Neural cell (in vitro differentiated cells): ENCODE measurements around the gene MAGI1. TPM values are rescaled to one million over a fixed set of nuclear protein-coding genes. Genes with fewer than 3 reads are reported as not detected.

Experiments used
- H2AFZ ChIP-seq: fragments of 200-600, 300-800 bp; sonication (generic), shearing (Covaris generic); 2 replicates; pipeline ENCODE4 v1.6.0; 2014; ENCODE audit warnings: low read depth, mild to moderate bottlenecking, antibody characterized with exemption, low read length, moderate library complexity
- H3F3A ChIP-seq: fragments of 200-600 bp; shearing (Covaris generic); 2 replicates; pipeline ENCODE4 v1.6.1; 2016; ENCODE audit warnings: mild to moderate bottlenecking, moderate library complexity, mixed read lengths, antibody characterized with exemption, low read length; ENCODE audit not compliant: insufficient read depth, poor library complexity, severe bottlenecking
- H3K27ac ChIP-seq: fragments of 200-600, 300-800 bp; sonication (generic), shearing (Covaris generic); 2 replicates; pipeline ENCODE4 v1.5.1; 2014; ENCODE audit warnings: mild to moderate bottlenecking, low read length, moderate library complexity
- H3K27me3 ChIP-seq: fragments of 300-800, 200-600 bp; sonication (generic), shearing (Covaris generic); 2 replicates; pipeline ENCODE4 v1.6.0; 2014; ENCODE audit warnings: mild to moderate bottlenecking, low read depth, low read length, moderate library complexity; ENCODE audit not compliant: insufficient read depth
- H3K36me3 ChIP-seq: fragments of 300-800, 200-600 bp; sonication (generic), shearing (Covaris generic); 2 replicates; pipeline ENCODE4 v1.5.1; 2014; ENCODE audit warnings: mild to moderate bottlenecking, antibody characterized with exemption, low read length, moderate library complexity; ENCODE audit not compliant: insufficient read depth
- H3K4me2 ChIP-seq: fragments of 300-800, 200-600 bp; sonication (generic), shearing (Covaris generic); 2 replicates; pipeline ENCODE4 v1.6.0; 2014; ENCODE audit warnings: mild to moderate bottlenecking, low read length
- H3K4me3 ChIP-seq: fragments of 300-800, 200-600 bp; sonication (generic), shearing (Covaris generic); 2 replicates; pipeline ENCODE4 v1.5.1; 2014; ENCODE audit warnings: mild to moderate bottlenecking, low read length, moderate library complexity
- H3K79me2 ChIP-seq: fragments of 200-600 bp; shearing (Covaris generic); replicated peaks from 2 replicates; pipeline ENCODE4 v1.6.0; 2014; ENCODE audit warnings: mild to moderate bottlenecking, low read length, moderate library complexity; ENCODE audit not compliant: insufficient read depth
- H3K9ac ChIP-seq: fragments of 300-800, 200-600 bp; sonication (generic), shearing (Covaris generic); 2 replicates; pipeline ENCODE4 v1.6.1; 2016; ENCODE audit warnings: mild to moderate bottlenecking, low read length, mixed read lengths
- H3K9me2 ChIP-seq: fragments of 200-600 bp; shearing (Covaris generic); 2 replicates; pipeline ENCODE4 v1.6.1; 2016; ENCODE audit warnings: mild to moderate bottlenecking, low read length, mixed read lengths; ENCODE audit not compliant: insufficient read depth
- H3K9me3 ChIP-seq: fragments of 200-600, 300-800 bp; sonication (generic), shearing (Covaris generic); 2 replicates; pipeline ENCODE4 v1.6.1; 2016; ENCODE audit warnings: mild to moderate bottlenecking, mixed run types, low read length, moderate library complexity, mixed read lengths
- H4K20me1 ChIP-seq: fragments of 200-600 bp; shearing (Covaris generic); 2 replicates; pipeline ENCODE4 v1.6.1; 2016; ENCODE audit warnings: mild to moderate bottlenecking, mixed run types; ENCODE audit not compliant: insufficient read depth
- CTCF ChIP-seq: fragments of 450-650 bp; IDR thresholded peaks from 2 replicates; pipeline ENCODE4 v1.5.1; 2014; ENCODE audit warnings: antibody characterized with exemption, mild to moderate bottlenecking, moderate library complexity; ENCODE audit not compliant: poor library complexity, severe bottlenecking
- EP300 ChIP-seq: fragments of 450-650 bp; conservative IDR thresholded peaks from 2 replicates; pipeline ENCODE4 v1.6.1; 2014; ENCODE audit warnings: antibody characterized with exemption, mild to moderate bottlenecking, moderate library complexity; ENCODE audit not compliant: poor library complexity, severe bottlenecking
- EZH2 ChIP-seq: fragments of 200-600, 300-800 bp; shearing (Covaris generic), sonication (generic); IDR thresholded peaks from 2 replicates; pipeline ENCODE4 v1.6.1; 2014; ENCODE audit warnings: antibody characterized with exemption, low read length, borderline replicate concordance, mild to moderate bottlenecking; ENCODE audit not compliant: insufficient read depth, poor library complexity, severe bottlenecking
- MXI1 ChIP-seq: fragments of 450-650 bp; conservative IDR thresholded peaks from 2 replicates; pipeline ENCODE4 v1.6.1; 2014; ENCODE audit warnings: antibody characterized with exemption, mild to moderate bottlenecking; ENCODE audit not compliant: poor library complexity, severe bottlenecking
- POLR2AphosphoS5 ChIP-seq: IDR thresholded peaks from 2 replicates; pipeline ENCODE4 v1.6.1; 2012
- RAD21 ChIP-seq: fragments of 450-650 bp; conservative IDR thresholded peaks from 2 replicates; pipeline ENCODE4 v1.6.1; 2014; ENCODE audit warnings: antibody characterized with exemption, mild to moderate bottlenecking, moderate library complexity
- REST ChIP-seq: IDR thresholded peaks from 2 replicates; pipeline ENCODE4 v1.6.1; 2012; ENCODE audit warnings: borderline replicate concordance
- SMC3 ChIP-seq: fragments of 450-650 bp; conservative IDR thresholded peaks from 2 replicates; pipeline ENCODE4 v1.6.1; 2014; ENCODE audit warnings: antibody characterized with exemption, mild to moderate bottlenecking, moderate library complexity; ENCODE audit not compliant: poor library complexity
- TAF1 ChIP-seq: IDR thresholded peaks from 2 replicates; pipeline ENCODE4 v1.6.1; 2012; ENCODE audit warnings: low read depth
- polyA plus RNA-seq: library from polyadenylated mRNA; depleted of rRNA; stranded (reverse); fragments of >200 nt; gene quantifications from 2 replicates; pipeline ENCODE4 v1.2.3, GENCODE V29; 2014

The MAGI1 gene
- polyA plus RNA-seq, 1 donor from 2014 or later: 44.7 TPM

GRCh38 chr3:65398953-65399352, 639.8 kb downstream of the MAGI1 start:
- Histone ChIP-seq H3K4me3 (no peak overlapping the region), H3K27me3 (no peaks in the 10 kb centered on the region), H3K9me2 (no peaks in the 10 kb centered on the region), H4K20me1 (no peaks in the 10 kb centered on the region), H3K4me2 (no peak overlapping the region), H3K79me2 (no peaks in the 10 kb centered on the region), H2AFZ (no peak overlapping the region), H3F3A (no peaks in the 10 kb centered on the region), H3K27ac (no peak overlapping the region), H3K9me3 (no peaks in the 10 kb centered on the region), H3K36me3 (no peaks in the 10 kb centered on the region), H3K9ac (no peak overlapping the region)
- TF ChIP-seq CTCF: no peak
- no peak for TF ChIP-seq EP300
- no peak for TF ChIP-seq SMC3
- no peak for TF ChIP-seq POLR2AphosphoS5
- TF ChIP-seq REST: no peak
- TF ChIP-seq EZH2: no peak
- TF ChIP-seq TAF1: no peak
- TF ChIP-seq MXI1: no peak
- TF ChIP-seq RAD21: no peak

- Histone ChIP-seq H3K27ac (no peak overlapping the region), H3K27me3 (no peaks in the 10 kb centered on the region), H3K4me3 (no peak overlapping the region), H2AFZ (no peak overlapping the region), H3K4me2 (no peak overlapping the region), H3K9ac (no peak overlapping the region), H3K9me2 (no peaks in the 10 kb centered on the region), H3F3A (no peaks in the 10 kb centered on the region), H3K79me2 (no peaks in the 10 kb centered on the region), H3K9me3 (no peaks in the 10 kb centered on the region), H3K36me3 (peaks cover 2% of the 10 kb centered on the region), H4K20me1 (no peaks in the 10 kb centered on the region)
- no peak for TF ChIP-seq EP300
- TF ChIP-seq POLR2AphosphoS5: no peak
- TF ChIP-seq CTCF: no peak
- no peak for TF ChIP-seq TAF1
- no peak for TF ChIP-seq RAD21
- no peak for TF ChIP-seq REST
- no peak for TF ChIP-seq SMC3
- no peak for TF ChIP-seq EZH2
- TF ChIP-seq MXI1: no peak
These were observed 642.6 kb downstream of the MAGI1 start for GRCh38 chr3:65396078-65396477.
